ENCODE results near the gene ALDOA. TPM values are rescaled to one million over a fixed set of nuclear protein-coding genes. Genes with fewer than 3 reads are reported as not detected.

Gene ALDOA
- total RNA-seq, 4 donors from 2014 or later: 1,024 to 1,551 (median 1,380) TPM

DNA sequence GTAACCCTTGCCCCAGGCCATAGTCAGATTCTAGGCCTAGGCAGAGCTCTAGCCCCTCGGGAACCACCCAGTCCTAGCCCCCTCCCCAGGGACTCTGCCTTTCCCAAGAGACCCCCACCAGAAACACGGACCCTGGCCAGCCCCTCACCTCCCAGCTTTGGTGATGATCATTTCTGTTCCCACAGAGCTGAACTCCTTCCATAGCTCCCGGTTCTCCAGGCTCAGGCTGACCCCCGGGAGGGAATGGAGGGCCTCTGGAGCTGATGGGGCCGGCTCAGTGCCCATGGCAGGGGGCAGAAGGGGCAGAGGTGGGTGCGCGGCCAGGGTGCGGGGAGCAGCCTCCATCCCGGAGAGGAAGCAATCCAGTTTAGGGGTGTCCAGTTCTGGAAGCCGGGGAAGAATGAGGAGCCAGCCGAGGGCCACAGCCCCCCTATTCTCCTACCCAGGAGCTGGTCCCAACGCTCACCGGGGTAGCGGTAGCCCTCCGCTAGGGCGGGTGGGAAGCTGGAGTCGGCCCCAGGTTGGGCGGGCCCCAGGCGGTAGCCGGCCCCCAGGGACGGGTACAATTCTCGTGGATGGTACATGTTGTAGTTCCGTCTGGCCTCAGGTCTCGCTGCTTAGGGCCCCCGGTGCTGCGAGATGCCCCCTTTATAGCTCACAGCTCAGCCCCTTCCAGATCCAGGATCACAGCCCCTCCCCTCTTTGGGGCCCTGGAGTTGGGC is 25.2 kb downstream of the ALDOA start:
- Histone ChIP-seq H3K4me3 (peak overlapping the region; percentile 31 to 66 (median 60)), H3K4me1 (peaks cover 56 to 81% (median 58%) of the 10 kb centered on the region in 3 donors), H3K27me3 (no peaks in the 10 kb centered on the region), H3K27ac (peak overlapping the region; percentile 89 to 99 (median 94)), H3K36me3 (peaks cover 5 to 42% (median 10%) of the 10 kb centered on the region in 3 donors), H3K9me3 (no peaks in the 10 kb centered on the region)
- 43% methylated on average over 3 to 5 of the region's 26 CpGs for WGBS, 2 donors
- DNase-seq: no peak
- intact Hi-C loops (cut with DNase I): no loop called here
- no peak for TF ChIP-seq POLR2A (IDR thresholded peaks at IDR 0.05)
- TF ChIP-seq, protein P1, sequence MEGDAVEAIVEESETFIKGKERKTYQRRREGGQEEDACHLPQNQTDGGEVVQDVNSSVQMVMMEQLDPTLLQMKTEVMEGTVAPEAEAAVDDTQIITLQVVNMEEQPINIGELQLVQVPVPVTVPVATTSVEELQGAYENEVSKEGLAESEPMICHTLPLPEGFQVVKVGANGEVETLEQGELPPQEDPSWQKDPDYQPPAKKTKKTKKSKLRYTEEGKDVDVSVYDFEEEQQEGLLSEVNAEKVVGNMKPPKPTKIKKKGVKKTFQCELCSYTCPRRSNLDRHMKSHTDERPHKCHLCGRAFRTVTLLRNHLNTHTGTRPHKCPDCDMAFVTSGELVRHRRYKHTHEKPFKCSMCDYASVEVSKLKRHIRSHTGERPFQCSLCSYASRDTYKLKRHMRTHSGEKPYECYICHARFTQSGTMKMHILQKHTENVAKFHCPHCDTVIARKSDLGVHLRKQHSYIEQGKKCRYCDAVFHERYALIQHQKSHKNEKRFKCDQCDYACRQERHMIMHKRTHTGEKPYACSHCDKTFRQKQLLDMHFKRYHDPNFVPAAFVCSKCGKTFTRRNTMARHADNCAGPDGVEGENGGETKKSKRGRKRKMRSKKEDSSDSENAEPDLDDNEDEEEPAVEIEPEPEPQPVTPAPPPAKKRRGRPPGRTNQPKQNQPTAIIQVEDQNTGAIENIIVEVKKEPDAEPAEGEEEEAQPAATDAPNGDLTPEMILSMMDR (IDR thresholded peaks at IDR 0.05): no peak

DNA sequence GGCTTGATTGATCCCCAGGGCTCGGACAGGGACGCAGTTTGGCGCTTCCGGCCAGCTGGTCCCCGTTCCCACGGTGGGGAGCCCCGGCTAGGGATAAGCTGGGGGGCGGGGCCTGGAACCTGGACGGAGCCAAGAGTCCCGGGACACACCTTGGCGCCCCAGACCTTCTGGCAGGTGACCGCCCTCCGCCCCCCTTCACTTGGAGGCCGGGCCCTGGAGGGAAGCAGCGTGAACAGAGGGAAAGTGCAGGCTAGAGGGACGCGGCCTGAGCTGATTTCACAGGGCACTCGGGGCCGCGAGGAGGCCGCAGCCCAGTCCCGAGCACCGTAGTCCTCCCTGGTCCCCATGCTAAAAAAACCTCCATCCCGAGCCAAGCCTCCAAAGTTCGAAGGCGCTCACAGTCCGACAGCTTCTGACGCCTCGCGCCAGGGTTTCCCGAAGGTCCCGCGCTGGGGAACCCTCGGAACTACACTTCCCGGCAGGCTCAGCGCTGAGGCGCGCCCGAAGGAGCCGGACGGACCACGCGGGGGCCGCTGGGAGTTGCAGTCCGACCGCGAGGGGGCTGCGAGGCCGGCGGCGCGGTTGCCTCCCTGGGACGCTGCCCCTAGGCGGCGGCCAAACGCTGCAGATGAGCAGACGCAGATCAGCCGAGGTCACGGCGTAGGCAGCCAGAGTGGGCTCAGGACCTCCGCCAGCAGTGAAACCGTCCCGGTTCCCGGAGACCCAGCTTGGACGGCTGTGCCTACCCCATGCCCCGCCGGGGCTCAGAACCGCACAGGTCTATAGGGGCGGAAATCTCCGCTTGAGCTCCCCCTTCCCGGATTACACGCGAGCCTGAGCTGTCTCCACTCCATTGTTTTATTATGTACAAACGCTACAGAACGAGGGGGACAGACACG is 26.2 kb downstream of the ALDOA start, which contains the start of gene TBX6:
TBX6 (minus strand) TSS at position 451 of the 899 bp plus-strand sequence. CDS start 731 bp downstream, outside the sequence.
- H3K4me3 ChIP-seq: peak within 1 kb of the TSS; percentile 31 to 66 (median 60)
- peak within 1 kb of the TSS; percentile 89 to 99 (median 94) for H3K27ac ChIP-seq
- DNase-seq: peak; percentile 69
- WGBS, 2 donors: 0% methylated on average over 2 to 10 of the region's 76 CpGs
- intact Hi-C loops (cut with DNase I): no loop called here
- H3K36me3 ChIP-seq: peaks cover 5 to 32% (median 10%) of the 10 kb centered on the region in 3 donors
- TF ChIP-seq POLR2A (IDR thresholded peaks at IDR 0.05): peak in 2 of 4 donors; percentile 12 to 57
- TF ChIP-seq, protein P1 (IDR thresholded peaks at IDR 0.05): peak; percentile 61 to 95 (median 91)
- H3K4me1 ChIP-seq: peaks cover 58 to 84% (median 59%) of the 10 kb centered on the region in 3 donors
- no peaks in the 10 kb centered on the region for H3K27me3 ChIP-seq
- peaks cover 0 to 5% (median 0%) of the 10 kb centered on the region in 3 donors for H3K9me3 ChIP-seq

DNA sequence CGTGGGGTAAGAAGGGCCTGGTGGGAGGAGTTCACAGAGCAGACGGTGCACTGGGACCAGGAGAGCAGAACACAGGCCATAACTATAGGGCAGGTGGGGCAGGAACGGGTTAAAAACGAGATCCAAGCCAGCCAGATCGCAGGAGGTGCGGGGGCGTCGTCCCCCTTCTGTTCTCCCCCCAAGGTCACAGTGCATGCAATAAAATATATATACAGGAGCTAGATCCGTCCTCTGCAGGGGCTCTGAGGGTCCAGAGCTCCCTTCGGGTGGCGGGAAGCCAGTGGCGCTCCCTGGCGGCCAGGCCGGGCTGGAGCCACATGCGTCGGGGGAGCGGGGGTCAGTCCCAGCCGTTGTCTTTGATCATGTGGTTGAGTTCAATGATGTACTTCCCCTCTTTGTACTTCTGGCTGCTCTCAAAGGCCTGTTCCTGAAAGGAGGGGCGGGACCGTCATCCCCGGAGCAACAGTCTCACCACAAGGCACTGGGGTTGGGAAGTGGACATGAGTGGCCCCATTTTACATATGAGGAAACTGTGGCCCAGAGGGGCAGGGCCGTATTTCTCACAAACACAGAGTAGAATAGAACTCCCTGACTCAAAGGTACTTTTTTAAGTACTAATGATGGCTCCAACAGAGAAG is 26.9 kb downstream of the ALDOA start:
- Histone ChIP-seq H3K36me3 (peaks cover 5 to 26% (median 10%) of the 10 kb centered on the region in 3 donors), H3K27ac (peak overlapping the region; percentile 89 to 99 (median 94)), H3K4me3 (peak overlapping the region; percentile 31 to 66 (median 60)), H3K27me3 (no peaks in the 10 kb centered on the region), H3K9me3 (peaks cover 6 to 13% (median 7%) of the 10 kb centered on the region in 3 donors), H3K4me1 (peaks cover 58 to 85% (median 59%) of the 10 kb centered on the region in 3 donors)
- DNase-seq: peak; percentile 42
- TF ChIP-seq POLR2A (IDR thresholded peaks at IDR 0.05): peak in 1 of 4 donors; percentile 40
- TF ChIP-seq, protein P1 (IDR thresholded peaks at IDR 0.05): peak; percentile 54 to 81 (median 66)
- intact Hi-C loops (cut with DNase I): no loop called here
- 0 to 4% methylated on average over 10 to 19 of the region's 22 CpGs for WGBS, 2 donors

DNA sequence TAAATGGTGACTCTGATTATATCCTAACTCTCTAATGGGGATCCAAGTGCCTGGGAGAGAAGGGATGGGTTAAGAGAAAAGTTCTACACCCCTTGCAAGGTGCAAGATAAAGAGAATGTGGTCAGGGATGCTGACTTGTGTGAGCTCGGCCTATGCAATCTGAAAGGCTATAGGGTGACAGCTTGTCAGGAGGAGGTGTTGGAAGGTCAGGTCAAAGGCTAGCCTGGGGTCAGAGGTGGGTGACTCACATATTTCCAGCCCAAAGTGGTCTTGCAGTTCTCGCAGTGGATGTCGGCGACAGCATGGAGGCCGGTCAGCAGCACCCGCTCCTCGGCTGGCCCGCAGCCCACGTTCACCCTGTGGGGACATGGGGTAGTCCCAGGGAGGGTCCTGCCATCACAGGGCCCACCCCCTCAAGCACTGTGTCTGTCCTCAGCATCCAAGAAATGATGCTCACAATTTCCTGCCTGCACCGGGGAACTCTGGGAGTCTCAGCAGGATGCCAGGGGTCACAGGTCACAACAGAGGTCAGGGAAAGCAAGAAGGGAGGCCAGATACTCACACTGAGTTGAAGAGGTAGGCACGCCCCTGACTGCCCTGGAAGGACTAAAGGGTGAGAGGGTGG is 29.1 kb downstream of the ALDOA start:
- Histone ChIP-seq H3K9me3 (peaks cover 7 to 20% (median 7%) of the 10 kb centered on the region in 3 donors), H3K27me3 (no peaks in the 10 kb centered on the region), H3K27ac (peak overlapping the region; percentile 94 to 99 (median 98)), H3K4me1 (peaks cover 48 to 66% (median 53%) of the 10 kb centered on the region in 3 donors), H3K36me3 (peaks cover 5 to 26% (median 10%) of the 10 kb centered on the region in 3 donors), H3K4me3 (peak overlapping the region; percentile 62 to 96 (median 89))
- DNase-seq: no peak
- TF ChIP-seq POLR2A (IDR thresholded peaks at IDR 0.05): no peak
- TF ChIP-seq, protein P1 (IDR thresholded peaks at IDR 0.05): no peak
- intact Hi-C loops (cut with DNase I): no loop called here
- WGBS, 2 donors: 73 to 78% methylated on average over 1 to 6 of the region's 11 CpGs

Data from esophagus squamous epithelium (tissue), 5 donors.